B cell (primary cell): Measurements from ENCODE around the gene UNC119. TPM values are rescaled to one million over a fixed set of nuclear protein-coding genes. Genes with fewer than 3 reads are reported as not detected.
A peak's percentile ranks its signal among the peaks of the same experiment; 100 is the strongest.

Experiments
- ATAC-seq: fragments of 200-7000 bp; cut with Tn5 transposase; one replicate; pipeline ENCODE4 v1.10.0; 2021; ENCODE audit warnings: low read depth, mild to moderate bottlenecking, moderate number of reproducible peaks, moderate library complexity
- CTCF ChIA-PET: fragments of 350-600 bp; sonication (Branson Sonifier 250); formaldehyde crosslinking; loops from one replicate; lab custom pipeline; 2021; ENCODE audit warnings: antibody characterized with exemption, inconsistent platforms; lab: Charles Lee
- POLR2A ChIA-PET: fragments of 350-600 bp; sonication (Branson Sonifier 250); formaldehyde crosslinking; loops from one replicate; lab custom pipeline; 2021; ENCODE audit warnings: antibody characterized with exemption; lab: Charles Lee
- DNase-seq: peaks from one replicate; pipeline ENCODE4 v3.0.0; 2013
- H2AFZ ChIP-seq: 2 replicates; pipeline ENCODE4 v1.6.1; 2012; ENCODE audit warnings: mild to moderate bottlenecking, low read depth, low read length; ENCODE audit not compliant: insufficient read depth, poor library complexity, severe bottlenecking
- H3K27ac ChIP-seq, 2 donors: 1 replicate in 1 of 2; 2 replicates in 1 of 2; pipeline ENCODE4 v1.5.1; 2012 to 2013; ENCODE audit warnings: low read length in 2 of 2, mild to moderate bottlenecking in 2 of 2, moderate library complexity in 1 of 2
- H3K27me3 ChIP-seq, 4 experiments: fragments of 200-600 bp in 1 of 4; sonication (generic) in 1 of 4; replicated peaks in 1 of 4; 1 replicate in 2 of 4; 2 replicates in 2 of 4; pipeline versions ENCODE4 v1.6.1 to v1.7.0; 2013 to 2016; ENCODE audit warnings: low read length in 3 of 4, mild to moderate bottlenecking in 2 of 4, mixed read lengths in 1 of 4, moderate library complexity in 1 of 4; ENCODE audit not compliant: insufficient read depth in 4 of 4, control insufficient read depth in 3 of 4; ENCODE audit errors: control extremely low read depth in 1 of 4
- H3K36me3 ChIP-seq, 2 experiments: replicated peaks in 1 of 2; 1 replicate in 1 of 2; 2 replicates in 1 of 2; pipeline versions ENCODE4 v1.6.1 to v1.7.1; 2013; ENCODE audit warnings: low read length in 1 of 2; ENCODE audit not compliant: insufficient read depth in 2 of 2, control insufficient read depth in 1 of 2; ENCODE audit errors: control extremely low read depth in 1 of 2, extremely low read depth in 1 of 2
- H3K4me1 ChIP-seq, 2 donors: fragments of 200-600 bp in 1 of 2; sonication (generic) in 1 of 2; 1 replicate in 1 of 2; 2 replicates in 1 of 2; pipeline versions ENCODE4 v1.5.1 to v1.6.1; 2013 to 2017; ENCODE audit warnings: low read length in 2 of 2; ENCODE audit not compliant: control insufficient read depth in 2 of 2, insufficient read depth in 2 of 2
- H3K4me2 ChIP-seq: replicated peaks from 2 replicates; pipeline ENCODE3; 2012; ENCODE audit warnings: mild to moderate bottlenecking, low read depth, low read length; ENCODE audit not compliant: poor library complexity, severe bottlenecking
- H3K4me3 ChIP-seq, 5 experiments: fragments of 200-600 bp in 1 of 5; sonication (generic) in 1 of 5; 1 replicate in 3 of 5; 2 replicates in 2 of 5; pipeline versions ENCODE4 v1.5.1 to v1.7.0; 2011 to 2016; ENCODE audit warnings: low read length in 4 of 5, mild to moderate bottlenecking in 4 of 5, low read depth in 2 of 5, control low read depth in 1 of 5, moderate library complexity in 1 of 5; ENCODE audit not compliant: insufficient read depth in 1 of 5; ENCODE audit errors: control extremely low read depth in 1 of 5, extremely low read depth in 1 of 5
- H3K79me2 ChIP-seq: fragments of 200-600 bp; sonication (generic); one replicate; pipeline ENCODE4 v1.6.0; 2016; ENCODE audit warnings: low read length; ENCODE audit not compliant: control insufficient read depth, insufficient read depth
- H3K9ac ChIP-seq: fragments of 200-600 bp; sonication (generic); 2 replicates; pipeline ENCODE4 v1.6.1; 2017; ENCODE audit warnings: mild to moderate bottlenecking, low read length, moderate library complexity
- H3K9me3 ChIP-seq, 3 donors: one replicate each; pipeline versions ENCODE4 v1.6.1 to v1.7.1; 2013; ENCODE audit warnings: low read length in 2 of 3; ENCODE audit not compliant: control insufficient read depth in 2 of 3, insufficient read depth in 1 of 3; ENCODE audit errors: control extremely low read depth in 1 of 3
- H4K20me1 ChIP-seq: 2 replicates; pipeline ENCODE4 v1.6.0; 2012; ENCODE audit warnings: mild to moderate bottlenecking, low read length; ENCODE audit not compliant: insufficient read depth, control insufficient read depth, poor library complexity, severe bottlenecking
- H3K27ac Mint-ChIP-seq: one replicate; pipeline ENCODE4 v1.8.0; 2021; ENCODE audit warnings: mixed read lengths
- H3K27me3 Mint-ChIP-seq: one replicate; pipeline ENCODE4 v1.8.0; 2021; ENCODE audit warnings: mixed read lengths
- H3K4me1 Mint-ChIP-seq: one replicate; pipeline ENCODE4 v1.8.0; 2021; ENCODE audit warnings: mixed read lengths
- H3K4me3 Mint-ChIP-seq: one replicate; pipeline ENCODE4 v1.8.0; 2021; ENCODE audit warnings: mixed read lengths
- H3K9me3 Mint-ChIP-seq: one replicate; pipeline ENCODE4 v1.8.0; 2022; ENCODE audit warnings: mixed read lengths; ENCODE audit not compliant: insufficient read depth
- CTCF ChIP-seq: fragments of 200-600 bp; IDR thresholded peaks from one replicate; pipeline ENCODE4 v1.8.0; 2022; ENCODE audit warnings: antibody characterized with exemption, mild to moderate bottlenecking
- EZH2 ChIP-seq: IDR thresholded peaks from 2 replicates; pipeline ENCODE4 v1.6.1; 2012; ENCODE audit warnings: borderline replicate concordance, low read depth, mild to moderate bottlenecking, moderate library complexity, low read length; ENCODE audit not compliant: insufficient read depth, poor library complexity, severe bottlenecking
- WGBS: methylation state at CpG from one replicate; pipeline ENCODE4 v1.1.5; 2013; ENCODE audit warnings: missing lambda C conversion rate; ENCODE audit not compliant: insufficient coverage; 5-methylcytosine and 5-hydroxymethylcytosine counted together
- intact Hi-C: fragments of 100-400 bp; cut with micrococcal nuclease; formaldehyde crosslinking; loops from one replicate; pipeline ENCODE4 v1.10.0; 2022
- polyA plus RNA-seq: library from polyadenylated mRNA; depleted of rRNA; stranded (reverse); fragments of >200 nt; gene quantifications from 2 replicates; pipeline ENCODE4 v1.2.3, GENCODE V29; 2012
- total RNA-seq, 2 donors: library from RNA; stranded (reverse); fragments of 120-200 nt in 1 of 2; gene quantifications; 1 replicate in 1 of 2; 2 replicates in 1 of 2; pipeline versions ENCODE4 v1.2.3 to v1.2.4, GENCODE V29; 2013 to 2022

The UNC119 gene
- total and polyA plus RNA-seq, 2 donors (not counting 1 experiment from before 2014, with no cell fraction given), result 75.3 to 174 TPM

DNA sequence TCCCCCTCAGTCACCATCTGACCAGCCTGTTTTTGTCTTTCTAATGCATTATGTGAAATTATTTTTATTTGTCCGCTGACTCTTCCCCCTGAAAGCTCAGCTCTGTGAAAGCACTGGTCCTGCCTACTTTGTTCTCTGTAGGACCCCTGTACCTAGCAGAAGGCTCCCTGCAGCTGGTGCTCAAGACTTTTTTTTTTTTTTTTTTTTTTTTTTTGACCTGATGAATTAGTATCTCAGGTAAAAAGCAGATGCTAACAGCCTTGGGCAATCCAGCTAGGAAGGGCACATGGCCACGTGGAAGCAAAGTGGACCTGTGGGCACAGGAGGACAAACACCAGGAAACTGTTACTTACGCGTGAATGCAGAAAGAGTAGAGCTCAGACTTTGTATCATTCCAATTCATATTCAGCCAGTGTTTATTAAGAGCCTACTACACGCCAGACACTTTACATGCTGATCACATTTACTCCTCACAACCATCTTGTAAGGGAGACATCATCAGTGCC is 629 bp upstream of the UNC119 start:
- no peaks in the 10 kb centered on the region for H3K9me3 ChIP-seq
- peak overlapping the region; percentile 95 for H3K4me3 Mint-ChIP-seq
- H3K79me2 ChIP-seq, result peaks cover 23% of the 10 kb centered on the region
- TF ChIP-seq EZH2 (no peak), CTCF (no peak)
- intact Hi-C loops, result loop anchor here (1.0 kb wide), 4 partner anchors 14 to 46 kb away; partner anchors contain the start of genes PIGS and SPAG5
- peaks cover 21 to 57% of the 10 kb centered on the region in 2 experiments for H3K36me3 ChIP-seq
- no peaks in the 10 kb centered on the region for H3K9me3 Mint-ChIP-seq
- peaks cover 43 to 45% of the 10 kb centered on the region in 2 donors for H3K4me1 ChIP-seq
- WGBS, result 96% methylated on average over 3 of the region's 5 CpGs
- H3K27ac ChIP-seq, result no peak overlapping the region
- H3K27me3 ChIP-seq, result no peaks in the 10 kb centered on the region
- H3K27me3 Mint-ChIP-seq, result no peaks in the 10 kb centered on the region
- ChIA-PET POLR2A (interaction anchor here (0.6 to 3.3 kb wide), 4 partner anchors 15 to 60 kb away, joined by 4 to 16 read pairs (median 9); partner anchors contain the start of genes ALDOC and PIGS), CTCF (interaction anchor here (0.6 to 2.9 kb wide), 9 partner anchors 9 to 316 kb away, joined by 3 to 11 read pairs (median 4); no protein-coding TSS in a partner anchor)
- no peak for DNase-seq
- H3K27ac Mint-ChIP-seq, result peak overlapping the region; percentile 62
- peak overlapping the region; percentile 69 for H2AFZ ChIP-seq
- peaks cover 45% of the 10 kb centered on the region for H3K4me1 Mint-ChIP-seq
- H3K4me3 ChIP-seq, result peak overlapping the region in 3 of 5 experiments; percentile 78 to 85 (median 85)
- H4K20me1 ChIP-seq, result peaks cover 13% of the 10 kb centered on the region
- H3K4me2 ChIP-seq, result peak overlapping the region; percentile 85
- H3K9ac ChIP-seq, result no peak overlapping the region
- no peak for ATAC-seq
